Calu3 (cell line): ENCODE measurements around the gene HASPIN. TPM values are rescaled to one million over a fixed set of nuclear protein-coding genes. Genes with fewer than 3 reads are reported as not detected.

Experiments
- BruUV-seq: library from RNA; stranded (reverse); fragments of 400-500 nt; replicated peaks from 2 replicates; lab custom pipeline; 2021; lab: Mats Ljungman, UMichigan
- CTCF ChIA-PET: fragments of 300-600 bp; sonication (Branson Sonifier 250); formaldehyde crosslinking; loops from one replicate; lab custom pipeline; 2022; ENCODE audit warnings: antibody characterized with exemption; lab: Charles Lee
- DNase-seq: peaks from one replicate; pipeline ENCODE4 v3.0.0; 2022
- H3K27ac Mint-ChIP-seq: one replicate; pipeline ENCODE4 v1.8.0; 2022; ENCODE audit warnings: mixed read lengths; ENCODE audit not compliant: unreplicated experiment
- H3K27me3 Mint-ChIP-seq: one replicate; pipeline ENCODE4 v1.8.0; 2022; ENCODE audit warnings: mixed read lengths; ENCODE audit not compliant: unreplicated experiment
- H3K36me3 Mint-ChIP-seq: one replicate; pipeline ENCODE4 v1.8.0; 2022; ENCODE audit warnings: mild to moderate bottlenecking, moderate library complexity, mixed read lengths; ENCODE audit not compliant: insufficient read depth, unreplicated experiment
- H3K4me1 Mint-ChIP-seq: one replicate; pipeline ENCODE4 v1.8.0; 2022; ENCODE audit warnings: mild to moderate bottlenecking, low read depth, mixed read lengths; ENCODE audit not compliant: unreplicated experiment
- H3K4me3 Mint-ChIP-seq: one replicate; pipeline ENCODE4 v1.8.0; 2022; ENCODE audit warnings: mild to moderate bottlenecking, low read depth, moderate library complexity, mixed read lengths; ENCODE audit not compliant: unreplicated experiment
- H3K9me3 Mint-ChIP-seq: one replicate; pipeline ENCODE4 v1.8.0; 2022; ENCODE audit warnings: low read depth, mixed read lengths; ENCODE audit not compliant: unreplicated experiment
- CTCF ChIP-seq: fragments of 200-600 bp; IDR thresholded peaks from one replicate; pipeline ENCODE4 v1.8.0; 2022; ENCODE audit warnings: antibody characterized with exemption; ENCODE audit not compliant: unreplicated experiment
- intact Hi-C: fragments of 100-400 bp; cut with micrococcal nuclease; formaldehyde crosslinking; loops from one replicate; pipeline ENCODE4 v1.10.0; 2022; ENCODE audit not compliant: unreplicated experiment
- total RNA-seq: library from RNA; stranded (reverse); gene quantifications from 2 replicates; pipeline ENCODE4 v1.2.3, GENCODE V29; 2022

Gene HASPIN
- total RNA-seq, 1 experiment from 2014 or later = 13.4 TPM

- Mint-ChIP-seq H3K4me3 (no peak overlapping the region), H3K4me1 (no peaks in the 10 kb centered on the region), H3K27ac (no peak overlapping the region), H3K36me3 (peaks cover 3% of the 10 kb centered on the region), H3K27me3 (no peaks in the 10 kb centered on the region), H3K9me3 (no peaks in the 10 kb centered on the region)
- intact Hi-C loops = no loop called here
- CTCF ChIA-PET = no interaction called here
- DNase-seq = no peak
- no TSS peak for BruUV-seq
- no peak for TF ChIP-seq CTCF
Observed at GRCh38 chr17:3678821-3679530, 44.7 kb upstream of the HASPIN start.

- no peak for TF ChIP-seq CTCF
- H3K36me3 Mint-ChIP-seq = peaks cover 3% of the 10 kb centered on the region
- H3K4me3 Mint-ChIP-seq = no peak overlapping the region
- H3K4me1 Mint-ChIP-seq = no peaks in the 10 kb centered on the region
- no peaks in the 10 kb centered on the region for H3K9me3 Mint-ChIP-seq
- DNase-seq = no peak
- no peak overlapping the region for H3K27ac Mint-ChIP-seq
- CTCF ChIA-PET = no interaction called here
- no peaks in the 10 kb centered on the region for H3K27me3 Mint-ChIP-seq
- intact Hi-C loops = no loop called here
- no TSS peak for BruUV-seq
Observed at GRCh38 chr17:3679531-3680126, 44.1 kb upstream of the HASPIN start.

GRCh38 chr17:3681057-3681456 is 42.6 kb upstream of the HASPIN start:
- no peaks in the 10 kb centered on the region for H3K4me1 Mint-ChIP-seq
- no TSS peak for BruUV-seq
- intact Hi-C loops = no loop called here
- CTCF ChIA-PET = no interaction called here
- peaks cover 3% of the 10 kb centered on the region for H3K36me3 Mint-ChIP-seq
- no peaks in the 10 kb centered on the region for H3K27me3 Mint-ChIP-seq
- H3K4me3 Mint-ChIP-seq = no peak overlapping the region
- DNase-seq = no peak
- TF ChIP-seq CTCF = no peak
- no peak overlapping the region for H3K27ac Mint-ChIP-seq
- H3K9me3 Mint-ChIP-seq = no peaks in the 10 kb centered on the region

GRCh38 chr17:3681565-3681964 is 42.1 kb upstream of the HASPIN start:
- no peak for TF ChIP-seq CTCF
- H3K4me1 Mint-ChIP-seq = no peaks in the 10 kb centered on the region
- H3K36me3 Mint-ChIP-seq = peaks cover 3% of the 10 kb centered on the region
- intact Hi-C loops = no loop called here
- H3K27me3 Mint-ChIP-seq = no peaks in the 10 kb centered on the region
- no TSS peak for BruUV-seq
- DNase-seq = no peak
- H3K4me3 Mint-ChIP-seq = no peak overlapping the region
- H3K27ac Mint-ChIP-seq = no peak overlapping the region
- H3K9me3 Mint-ChIP-seq = no peaks in the 10 kb centered on the region
- CTCF ChIA-PET = no interaction called here
